Mammary epithelial cell (primary cell): Measurements from ENCODE around the gene POLD3.

Experiments used
- CTCF ChIP-seq, 2 donors: IDR thresholded peaks in 1 of 2; conservative IDR thresholded peaks in 1 of 2; 2 replicates each; pipeline ENCODE4 v1.5.1; 2011 to 2012; ENCODE audit warnings: inconsistent platforms in 2 of 2, low read length in 2 of 2, mild to moderate bottlenecking in 2 of 2, control low read depth in 1 of 2, low read depth in 1 of 2; ENCODE audit not compliant: insufficient read depth in 1 of 2; ENCODE audit errors: extremely low read depth in 1 of 2
- EZH2 ChIP-seq: IDR thresholded peaks from 2 replicates; pipeline ENCODE4 v1.6.1; 2012; ENCODE audit warnings: low read length, inconsistent platforms, borderline replicate concordance

DNA sequence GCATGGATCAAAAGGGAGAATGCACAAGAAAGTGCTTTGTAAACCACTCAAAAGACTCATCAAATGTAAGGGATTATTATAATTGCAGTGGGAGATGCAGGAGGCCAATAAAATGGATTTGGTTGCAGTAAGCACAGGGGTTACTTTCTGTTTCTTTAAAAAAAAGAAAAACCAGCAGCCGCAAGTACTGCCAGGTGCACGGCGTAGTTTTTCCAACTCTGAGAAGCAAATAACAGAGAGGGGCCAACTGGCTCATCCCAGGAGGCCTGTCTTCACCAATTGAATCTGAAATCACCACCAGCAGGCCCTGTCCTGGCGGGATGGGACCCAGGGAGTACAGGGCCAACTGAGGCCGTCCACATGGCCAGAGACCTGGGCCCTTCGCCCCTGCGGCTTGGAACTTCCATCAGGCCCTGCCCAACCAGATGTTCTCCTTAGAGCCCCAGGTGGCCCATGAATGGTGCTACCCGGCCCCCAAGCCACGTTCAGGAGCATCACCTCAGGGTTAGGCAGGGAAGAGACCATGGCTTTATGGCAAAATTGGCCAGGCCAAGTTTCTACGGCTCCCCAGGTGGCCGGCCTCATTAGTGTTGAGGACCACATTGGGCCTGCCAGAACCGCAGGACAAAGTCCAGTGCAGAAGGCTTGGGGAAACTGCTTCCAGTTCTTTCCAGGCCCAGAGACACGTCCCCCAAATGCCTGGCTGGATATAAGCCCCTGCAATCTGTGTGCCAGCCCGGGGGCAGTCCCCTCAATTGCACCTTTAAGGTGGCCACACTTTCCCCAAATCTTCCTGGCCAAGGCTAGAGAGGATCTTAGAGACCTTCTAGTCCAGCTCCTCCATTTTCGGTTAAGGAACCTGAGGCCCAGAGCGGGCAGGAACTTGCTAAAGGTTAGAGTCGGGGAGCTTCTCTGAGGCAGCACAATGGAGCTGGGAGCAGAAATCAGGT, 77.1 kb downstream of the POLD3 start:
- TF ChIP-seq EZH2 (no peak), CTCF (conservative IDR thresholded peaks at IDR 0.05 in 1 of 2, IDR thresholded peaks at IDR 0.05 in 1 of 2; ENCODE audit: extremely low read depth in 1 of 2, insufficient read depth in 1 of 2, low read depth in 1 of 2, low read length in 2 of 2) (no peak)
